NOMO-1 treated with DMSO at 0.1 percent for 48 hours (cell line): ENCODE results near the gene RBP2.

Source experiments
- DNase-seq: peaks from one replicate; lab custom pipeline; 2025; ENCODE audit not compliant: unreplicated experiment; lab: John Stamatoyannopoulos, UW

Gene RBP2

DNA sequence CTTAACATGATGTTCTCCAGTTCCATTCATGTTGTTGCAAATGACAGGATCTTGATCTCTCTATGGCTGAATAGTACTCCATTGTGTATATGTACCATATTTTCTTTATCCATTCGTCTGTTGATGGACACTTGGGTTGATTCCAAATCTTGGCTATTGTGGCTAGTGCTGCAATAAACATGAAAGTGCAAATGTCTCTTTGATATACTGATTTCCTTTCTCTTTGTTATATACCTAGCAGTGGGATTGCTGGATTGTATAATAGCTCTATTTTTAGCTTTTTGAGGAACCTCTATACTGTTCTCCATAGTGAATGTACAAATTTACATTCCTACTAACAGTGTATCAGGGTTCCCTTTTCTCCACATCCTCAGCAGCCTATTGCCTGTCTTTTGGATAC is 5.9 kb upstream of the RBP2 start:
- DNase-seq = no peak

DNA sequence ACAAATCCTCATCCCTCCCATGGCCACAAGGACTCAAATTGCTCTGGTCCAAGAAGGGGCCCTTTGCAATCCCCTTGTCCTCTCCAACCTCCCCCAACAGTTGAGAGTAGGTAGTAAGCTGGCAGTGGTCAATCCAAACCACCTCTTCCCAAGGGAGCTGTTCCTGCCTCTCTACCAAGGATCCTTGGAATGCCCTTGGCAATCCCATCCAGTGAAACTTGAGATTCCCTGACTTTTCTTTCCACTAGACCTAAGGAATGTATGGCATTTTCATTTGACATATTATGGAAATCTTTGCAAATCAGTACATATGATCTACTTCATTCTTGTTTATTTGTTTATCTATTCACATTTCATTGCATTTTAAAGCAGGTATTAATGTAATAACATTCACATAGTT is 4.8 kb upstream of the RBP2 start:
- DNase-seq = no peak

DNA sequence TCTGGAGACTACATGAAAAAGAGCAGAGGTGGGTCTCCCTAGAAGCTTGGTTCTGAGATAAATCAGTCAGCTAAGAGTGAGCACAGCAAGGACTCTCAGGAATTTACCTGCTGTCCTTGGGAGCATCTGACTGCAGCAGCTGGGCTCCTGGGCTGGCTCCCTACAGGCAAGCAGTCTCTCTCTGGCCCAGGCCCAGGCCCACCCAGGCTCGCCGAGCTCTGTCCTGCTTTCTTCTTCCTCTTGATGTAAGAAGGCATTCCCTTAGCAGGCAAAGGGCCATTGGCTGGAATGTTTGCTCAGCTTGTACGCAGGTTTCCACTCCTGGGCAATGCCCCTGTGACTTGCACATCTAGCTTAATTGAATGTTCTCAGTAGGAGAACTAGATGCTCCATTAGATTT is 4.3 kb upstream of the RBP2 start:
- DNase-seq = no peak

DNA sequence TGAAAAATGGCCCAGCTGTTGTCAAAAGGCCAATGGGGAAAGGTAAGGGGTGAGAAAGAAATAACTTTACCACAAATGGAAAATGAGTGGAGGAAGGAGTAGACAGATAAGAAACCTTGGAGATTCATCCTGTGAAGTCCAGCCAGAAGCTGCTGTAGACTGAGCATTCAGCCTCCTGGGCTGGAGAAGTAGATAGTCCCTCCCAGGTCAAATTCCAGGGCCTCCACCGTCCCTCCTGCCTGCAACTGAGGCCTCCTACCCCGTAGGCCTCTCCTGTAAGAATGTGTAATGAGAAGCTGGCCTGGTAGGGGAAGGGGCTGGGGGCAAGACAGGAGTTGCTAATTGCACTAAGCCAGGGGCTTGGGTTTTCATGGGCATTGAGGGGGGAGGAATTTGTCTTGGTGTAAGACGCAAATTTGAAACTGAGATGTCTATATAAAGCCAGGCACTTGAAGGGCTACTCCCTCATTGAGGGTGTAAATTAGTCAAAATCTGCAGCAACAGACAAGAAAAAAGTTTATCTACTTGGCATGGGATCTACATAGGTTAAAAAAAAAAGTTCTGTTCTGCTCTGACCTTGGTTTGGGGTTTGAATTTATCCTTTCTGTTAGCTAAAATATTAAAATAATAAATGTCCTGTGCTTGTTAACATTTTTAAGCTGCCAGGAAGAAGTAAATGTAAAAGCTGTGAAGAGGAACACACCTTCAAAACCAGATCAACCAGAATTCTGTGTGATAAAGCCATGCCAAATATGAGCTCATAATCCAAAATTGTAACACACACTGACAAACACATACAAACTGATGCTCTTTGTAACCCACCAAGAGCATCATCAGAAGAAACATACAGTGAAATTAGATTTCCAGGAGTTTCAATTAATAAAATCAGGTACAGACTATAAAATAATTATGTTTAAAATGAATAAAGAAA is 1.7 kb upstream of the RBP2 start:
- DNase-seq = no peak

DNA sequence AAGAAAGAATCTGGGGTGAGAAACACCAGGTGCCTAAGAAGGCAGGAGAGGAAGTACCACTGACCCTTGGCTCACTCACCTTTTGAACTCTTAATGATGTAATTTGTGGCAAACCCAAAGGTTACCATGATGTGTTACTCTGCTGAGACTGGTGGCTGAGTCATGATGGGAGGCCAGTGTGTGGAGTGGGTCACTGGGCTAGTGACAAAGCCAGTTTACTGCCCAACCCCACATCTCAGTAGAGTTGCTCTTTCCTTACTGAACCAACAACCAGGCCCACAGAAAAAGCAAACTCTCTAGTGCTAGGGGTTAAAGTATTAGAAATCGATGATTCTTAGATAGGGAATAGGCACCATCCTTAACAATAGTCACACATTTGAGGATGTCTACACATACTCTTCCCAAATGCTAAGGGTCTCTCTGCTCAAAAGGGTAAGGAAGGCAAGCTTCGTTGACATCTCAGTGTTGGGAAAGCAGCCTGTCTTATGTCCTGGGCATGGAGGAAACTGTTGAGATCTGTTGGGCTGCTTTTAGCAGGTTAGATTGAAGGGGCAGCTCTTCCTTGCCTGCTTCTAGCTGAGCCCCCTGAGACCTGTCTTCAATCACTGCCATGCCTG is 3.1 kb downstream of the RBP2 start:
- DNase-seq = peak; percentile 34

DNA sequence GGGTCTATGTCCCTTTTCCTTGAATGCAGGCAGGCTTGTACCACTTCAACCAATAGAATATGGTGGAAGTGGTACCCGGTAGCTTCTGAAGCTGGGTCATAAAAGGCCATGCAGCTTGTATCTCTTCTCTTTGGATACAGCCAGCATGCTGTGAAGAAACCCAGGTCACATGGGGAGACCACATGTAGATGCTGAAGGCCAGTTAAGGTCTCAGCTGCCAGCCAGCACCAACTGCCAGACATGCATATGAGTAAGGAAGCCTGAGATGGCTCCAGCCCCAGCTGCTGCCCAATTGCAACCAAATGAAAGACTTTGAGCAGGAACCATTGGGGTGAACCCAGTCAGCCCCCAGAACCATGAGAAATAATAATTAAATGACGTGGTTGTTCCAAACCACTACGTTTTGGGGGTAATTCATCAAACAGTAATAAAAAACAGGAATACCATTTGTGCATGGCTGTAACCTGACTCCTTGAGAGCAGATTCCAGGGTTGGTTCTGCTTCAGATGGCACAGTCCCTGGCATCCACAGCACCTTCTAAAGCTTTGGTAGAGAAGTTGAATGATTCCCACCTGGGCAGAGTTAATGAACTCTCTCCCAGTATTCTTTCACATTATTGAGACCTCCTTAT is 3.8 kb downstream of the RBP2 start:
- no peak for DNase-seq

DNA sequence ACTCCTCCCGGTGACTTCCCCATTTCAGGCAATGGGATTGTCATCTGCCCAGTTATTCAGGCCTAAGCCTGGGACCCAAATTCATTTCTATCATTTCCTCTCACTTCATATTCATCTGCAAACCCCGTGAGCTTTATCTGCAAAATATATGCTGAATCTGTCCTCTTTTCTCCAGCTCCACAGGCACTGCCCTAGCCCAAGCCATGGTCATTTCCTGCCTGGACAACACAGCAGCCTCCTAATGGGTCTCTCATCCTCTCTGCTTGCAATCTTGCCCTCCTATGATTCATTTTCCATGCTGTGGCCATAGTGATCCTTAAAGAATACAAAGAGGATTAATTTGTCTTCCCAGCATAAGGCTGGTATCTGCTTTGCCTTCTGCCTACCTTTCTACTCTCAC is 6.1 kb downstream of the RBP2 start:
- DNase-seq = no peak

DNA sequence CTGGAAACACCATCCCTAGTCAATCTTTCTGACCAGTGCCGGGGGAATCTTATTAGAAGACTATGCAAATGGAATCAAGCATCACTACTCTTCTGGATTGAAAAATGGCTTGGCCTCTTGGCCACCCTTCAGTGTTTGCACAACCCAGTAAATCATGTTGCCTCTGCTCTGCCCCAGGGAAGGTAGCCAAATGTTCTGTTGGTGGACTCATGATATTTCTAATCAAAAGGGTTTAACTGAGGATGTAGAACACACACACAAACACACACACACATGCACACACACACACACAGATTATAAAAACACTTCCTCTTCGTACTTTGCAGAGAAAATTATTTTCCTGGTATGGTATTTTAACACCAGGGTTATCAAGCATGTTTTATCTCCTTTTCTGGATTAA is 7.9 kb downstream of the RBP2 start:
- DNase-seq = no peak

DNA sequence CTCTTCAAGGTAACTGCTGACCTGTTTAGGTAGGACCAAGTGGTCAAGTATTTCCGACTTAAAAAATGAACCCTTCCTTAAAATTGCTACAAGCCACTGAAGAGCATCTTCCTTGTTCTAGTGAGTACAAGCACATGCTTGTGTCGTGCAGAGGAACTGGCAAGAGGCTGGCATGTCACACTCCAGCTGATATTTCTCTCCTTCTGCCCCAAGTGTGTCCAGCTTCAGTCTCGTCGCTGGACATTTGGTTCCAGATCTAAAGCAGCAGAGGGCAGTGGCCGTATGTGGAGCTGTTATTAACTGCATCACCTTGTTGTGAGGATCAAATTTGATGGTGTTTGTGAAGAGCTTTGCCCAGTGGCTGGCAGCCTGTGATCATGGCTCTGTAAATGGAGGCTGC is 10.0 kb downstream of the RBP2 start:
- DNase-seq = no peak

DNA sequence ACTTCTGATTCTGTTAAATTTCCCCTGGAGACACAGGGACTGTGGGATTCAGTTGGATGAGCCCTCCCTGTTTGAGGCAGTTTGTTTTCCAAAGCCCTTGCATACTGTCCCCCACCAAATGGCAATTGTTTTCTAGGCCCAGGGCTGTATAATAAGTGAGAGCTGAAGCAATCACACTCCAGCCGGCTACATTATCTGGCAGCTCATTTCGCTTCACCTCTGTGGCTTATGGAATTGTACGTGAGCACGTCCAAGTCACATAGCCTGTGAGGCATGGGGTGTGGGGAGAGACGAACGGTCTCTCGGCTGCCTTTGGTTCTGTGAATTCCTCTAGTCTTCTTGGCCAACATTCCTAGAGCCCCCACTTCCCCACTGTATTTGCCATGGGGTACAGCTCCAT is 10.7 kb downstream of the RBP2 start:
- no peak for DNase-seq

DNA sequence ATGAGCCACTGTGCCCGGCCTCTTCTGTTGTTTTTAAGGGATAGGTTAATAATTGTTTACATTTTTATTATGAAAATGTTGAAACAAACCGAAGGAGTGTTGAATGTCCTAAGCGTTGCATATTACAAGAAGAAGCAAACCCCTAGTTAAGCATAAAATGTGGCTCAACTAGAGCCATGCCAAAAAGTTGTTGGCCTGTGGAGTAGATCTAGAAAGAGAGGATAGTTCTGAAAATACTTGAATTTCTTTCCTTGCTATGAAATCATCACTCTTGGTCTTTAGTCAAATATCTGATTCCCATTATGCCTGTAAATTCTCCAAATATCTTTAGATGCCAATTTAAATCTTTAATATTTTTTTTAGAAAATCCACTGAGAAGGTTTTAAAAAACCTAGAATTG is 12.8 kb downstream of the RBP2 start:
- no peak for DNase-seq

- no peak for DNase-seq
Observed at GRCh38 chr3:139460529-139460928, 15.8 kb downstream of the RBP2 start.

DNA sequence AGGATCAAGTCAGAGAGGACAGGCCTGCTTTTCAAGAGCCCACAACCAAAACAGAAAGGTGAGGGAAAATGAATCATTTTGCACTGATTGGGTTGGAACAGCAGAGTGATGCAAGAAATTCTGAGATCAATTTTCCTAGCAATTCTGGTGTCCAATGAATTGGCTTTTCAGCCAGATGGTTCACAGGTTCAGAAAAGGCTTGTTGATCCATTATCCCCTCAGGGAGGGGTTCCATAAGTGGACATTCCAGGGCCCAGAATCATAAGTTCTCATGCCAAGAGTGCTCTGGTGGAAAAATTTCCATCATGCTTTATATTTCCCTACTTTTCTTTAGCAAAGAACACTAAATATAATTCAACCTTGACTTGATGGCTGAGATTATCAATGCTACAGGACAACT is 16.2 kb downstream of the RBP2 start:
- DNase-seq = no peak

DNA sequence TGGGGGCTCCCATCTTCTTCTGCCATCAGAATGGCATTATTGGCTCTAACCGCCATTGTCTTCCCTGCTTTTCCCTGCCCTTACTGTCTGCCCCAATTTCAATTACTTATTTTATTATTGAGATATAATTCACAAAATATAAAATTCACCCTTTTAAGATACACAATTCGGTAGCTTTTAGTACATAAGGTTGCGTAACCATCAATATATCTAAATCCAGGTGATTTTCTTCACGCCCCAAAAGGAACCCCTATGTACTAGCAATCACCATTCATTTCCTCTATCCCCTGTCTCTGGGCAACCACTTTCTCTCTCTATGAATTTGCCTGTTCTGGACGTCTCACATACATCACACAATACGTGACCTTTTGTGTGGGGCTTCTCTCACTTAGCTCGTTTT is 18.0 kb downstream of the RBP2 start:
- DNase-seq = no peak

- DNase-seq = no peak
Observed at GRCh38 chr3:139457066-139457465, 19.2 kb downstream of the RBP2 start.

GRCh38 chr3:139456386-139456785 is 19.9 kb downstream of the RBP2 start:
- DNase-seq = no peak

DNA sequence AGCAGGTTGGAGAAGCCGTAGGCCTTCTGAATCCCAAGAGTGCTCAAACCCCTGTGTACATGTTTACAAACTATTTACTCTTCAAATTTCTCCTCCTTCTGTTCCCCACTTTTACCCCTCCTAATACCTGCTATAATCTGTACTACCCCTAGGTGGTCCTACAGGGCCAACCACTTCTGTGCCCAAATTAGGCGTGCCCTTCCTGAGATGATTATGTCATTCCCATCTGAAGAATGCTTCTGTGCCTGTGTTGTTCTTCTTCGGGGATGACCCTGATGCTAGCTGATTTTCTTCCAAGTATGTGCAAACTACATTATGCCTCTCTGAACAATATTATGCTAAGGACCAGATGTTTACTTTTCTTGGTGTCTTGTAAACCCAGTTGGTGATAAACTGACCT is 20.5 kb downstream of the RBP2 start:
- no peak for DNase-seq

DNA sequence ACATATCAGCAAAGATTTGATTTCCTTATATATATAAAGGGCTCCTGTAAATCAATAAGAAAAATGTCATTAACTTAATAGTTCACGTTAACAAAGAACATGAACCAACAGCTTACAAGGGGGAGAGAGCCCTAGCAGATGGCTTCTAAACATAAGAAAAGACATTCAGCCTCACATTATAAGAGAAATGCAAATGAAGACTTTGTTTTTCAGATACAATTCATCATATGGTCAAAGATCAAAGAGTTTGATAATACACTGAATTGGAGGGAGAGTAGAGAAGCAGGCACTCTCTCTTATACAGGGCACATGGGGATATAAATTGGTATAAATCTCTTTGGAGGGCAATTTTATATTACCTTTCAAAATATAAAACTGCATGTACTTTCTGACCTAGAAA is 21.1 kb downstream of the RBP2 start:
- DNase-seq = no peak

DNA sequence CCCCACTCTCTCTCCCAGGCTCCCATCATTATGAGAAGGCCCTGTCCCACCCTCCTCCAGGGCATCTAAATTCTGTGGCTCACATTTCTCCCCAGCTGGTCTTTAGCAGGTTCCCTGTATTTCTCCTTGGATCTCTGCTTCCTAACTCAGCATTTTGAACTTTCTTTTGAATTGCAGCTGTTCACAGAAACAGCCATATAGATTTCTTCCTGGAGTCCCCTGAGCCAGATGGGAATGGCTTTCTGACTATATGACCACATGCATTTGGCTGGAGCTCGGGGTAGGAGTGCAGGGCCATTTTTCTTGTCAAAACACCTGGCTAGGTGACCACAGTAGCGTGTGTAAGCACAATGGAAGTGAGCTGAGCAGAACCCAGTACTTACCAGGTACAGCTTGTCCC is 22.0 kb downstream of the RBP2 start:
- no peak for DNase-seq

DNA sequence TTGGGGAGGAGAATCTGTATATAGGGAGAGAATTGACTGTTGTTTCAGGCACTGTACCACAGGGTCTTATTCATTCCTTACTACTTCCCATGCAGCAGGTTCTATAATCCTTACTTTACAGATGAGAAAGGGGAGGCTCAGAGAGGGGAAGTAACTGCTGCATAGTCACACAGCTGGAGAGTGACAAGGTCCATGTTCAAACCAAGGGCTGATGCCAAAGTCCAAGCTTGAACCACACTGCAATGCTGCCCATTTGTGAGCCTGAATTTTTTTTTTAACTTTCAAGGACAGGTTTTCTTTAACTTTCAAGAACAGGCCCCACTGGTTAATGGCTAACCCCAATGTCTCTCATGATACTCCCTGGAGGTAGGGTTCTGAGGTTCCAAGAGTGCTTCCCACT is 26.2 kb downstream of the RBP2 start:
- DNase-seq = no peak

DNA sequence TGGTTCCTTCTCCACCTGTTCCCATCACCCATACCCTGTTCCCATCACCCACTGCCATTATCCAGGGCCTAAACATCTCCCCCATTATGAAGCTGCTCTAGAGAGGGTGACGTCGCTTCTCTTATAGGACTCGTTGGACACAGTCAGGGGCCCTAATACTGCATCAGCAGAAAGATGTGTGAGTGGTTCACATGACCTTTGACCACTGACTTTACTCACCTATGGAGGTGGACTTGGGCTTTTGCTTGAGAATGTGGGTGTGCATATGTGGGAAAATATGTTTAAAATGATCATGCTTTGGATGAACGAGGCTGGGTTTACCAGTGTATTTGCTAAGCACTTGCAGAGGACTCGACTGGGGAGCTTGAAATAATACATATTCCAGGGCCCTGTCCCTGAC is 26.8 kb downstream of the RBP2 start:
- no peak for DNase-seq

DNA sequence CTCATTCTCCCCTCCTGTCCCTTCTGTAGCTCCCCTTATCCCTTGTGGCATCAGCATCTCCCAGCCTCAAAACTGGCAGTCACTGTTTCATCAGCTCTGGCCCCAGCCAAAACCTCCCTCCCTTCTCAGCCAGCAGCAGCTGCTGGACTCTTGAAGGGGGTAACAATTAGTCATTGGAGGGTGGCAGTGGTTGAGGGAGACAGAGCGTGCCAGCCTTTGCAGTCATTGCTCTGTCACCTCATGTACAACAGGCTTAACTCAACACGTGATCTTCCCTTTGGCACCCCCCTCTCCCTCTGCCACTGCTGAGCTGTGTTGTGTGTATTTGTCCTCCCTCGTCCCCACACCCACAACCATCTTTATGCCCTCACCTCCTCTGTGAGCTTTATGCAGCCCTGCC is 28.2 kb downstream of the RBP2 start:
- DNase-seq = no peak
